A549 (cell line): Measurements from ENCODE around the gene CDH18.

Source experiments
- CBX8 ChIP-seq: fragments of 200-600 bp; sonication (generic); IDR thresholded peaks from 2 replicates; pipeline ENCODE4 v1.6.1; 2016
- CEBPB ChIP-seq, 2 experiments: fragments of >200 bp in 1 of 2; sonication (Bioruptor Twin) in 1 of 2; formaldehyde crosslinking in 1 of 2; IDR thresholded peaks; 2 replicates each; pipeline ENCODE4 v1.6.1; 2012 to 2016
- EP300 ChIP-seq, 2 experiments: fragments of >200 bp; sonication (Bioruptor Twin); formaldehyde crosslinking; IDR thresholded peaks; 2 replicates in 1 of 2; 3 replicates in 1 of 2; pipeline ENCODE4 v1.6.1; 2016 to 2017
- HOXB13 ChIP-seq: fragments of 250-450 bp; sonication (Bioruptor Pico); IDR thresholded peaks from 2 replicates; pipeline ENCODE4 v1.5.0; 2020; ENCODE audit warnings: low read depth, mild to moderate bottlenecking, moderate library complexity
- PHF8 ChIP-seq: fragments of 200-600 bp; sonication (generic); IDR thresholded peaks from 2 replicates; pipeline ENCODE4 v1.6.1; 2016; ENCODE audit warnings: low read depth, mild to moderate bottlenecking, antibody characterized with exemption, moderate library complexity, borderline replicate concordance
- POLR2A ChIP-seq: IDR thresholded peaks from 2 replicates; pipeline ENCODE4 v1.6.1; 2012; ENCODE audit warnings: mild to moderate bottlenecking, low read length
- POLR2AphosphoS2 ChIP-seq: conservative IDR thresholded peaks from 2 replicates; pipeline ENCODE4 v1.6.1; 2012; ENCODE audit warnings: low read length, improper control_type of control experiment, inconsistent platforms
- SMC3 ChIP-seq: fragments of >200 bp; sonication (Bioruptor Twin); formaldehyde crosslinking; IDR thresholded peaks from 3 replicates; pipeline ENCODE4 v1.6.1; 2018; ENCODE audit warnings: inconsistent platforms
- SREBF2 ChIP-seq: fragments of 450-650 bp; IDR thresholded peaks from 2 replicates; pipeline ENCODE4 v1.6.1; 2014; ENCODE audit warnings: mild to moderate bottlenecking, moderate library complexity
- TF ChIP-seq, protein P1 (sequence below): fragments of >200 bp; sonication (Bioruptor Twin); formaldehyde crosslinking; IDR thresholded peaks from 3 replicates; pipeline ENCODE4 v1.5.1; 2016

DNA sequence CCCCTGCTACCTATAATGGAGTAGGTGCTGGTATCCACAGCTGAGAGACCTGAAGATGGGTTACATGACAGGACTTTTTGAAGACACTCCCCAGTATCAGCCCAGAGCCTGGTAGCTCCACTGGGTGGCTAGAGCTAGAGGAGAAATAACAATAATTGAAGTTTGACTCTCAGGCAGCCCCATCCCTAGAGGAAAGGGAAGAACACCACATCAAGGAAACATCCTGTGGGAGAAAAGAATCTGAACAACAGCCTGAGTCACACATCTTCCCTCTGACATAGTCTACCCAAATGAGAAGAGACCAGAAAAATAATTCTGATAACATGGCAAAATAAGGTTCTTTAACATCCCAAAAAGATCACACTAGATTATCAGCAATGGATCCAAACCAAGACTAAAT lies 432.1 kb downstream of the CDH18 start:
- TF ChIP-seq, protein P1, sequence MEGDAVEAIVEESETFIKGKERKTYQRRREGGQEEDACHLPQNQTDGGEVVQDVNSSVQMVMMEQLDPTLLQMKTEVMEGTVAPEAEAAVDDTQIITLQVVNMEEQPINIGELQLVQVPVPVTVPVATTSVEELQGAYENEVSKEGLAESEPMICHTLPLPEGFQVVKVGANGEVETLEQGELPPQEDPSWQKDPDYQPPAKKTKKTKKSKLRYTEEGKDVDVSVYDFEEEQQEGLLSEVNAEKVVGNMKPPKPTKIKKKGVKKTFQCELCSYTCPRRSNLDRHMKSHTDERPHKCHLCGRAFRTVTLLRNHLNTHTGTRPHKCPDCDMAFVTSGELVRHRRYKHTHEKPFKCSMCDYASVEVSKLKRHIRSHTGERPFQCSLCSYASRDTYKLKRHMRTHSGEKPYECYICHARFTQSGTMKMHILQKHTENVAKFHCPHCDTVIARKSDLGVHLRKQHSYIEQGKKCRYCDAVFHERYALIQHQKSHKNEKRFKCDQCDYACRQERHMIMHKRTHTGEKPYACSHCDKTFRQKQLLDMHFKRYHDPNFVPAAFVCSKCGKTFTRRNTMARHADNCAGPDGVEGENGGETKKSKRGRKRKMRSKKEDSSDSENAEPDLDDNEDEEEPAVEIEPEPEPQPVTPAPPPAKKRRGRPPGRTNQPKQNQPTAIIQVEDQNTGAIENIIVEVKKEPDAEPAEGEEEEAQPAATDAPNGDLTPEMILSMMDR, result no peak
- TF ChIP-seq PHF8, result no peak
- no peak for TF ChIP-seq POLR2A
- TF ChIP-seq HOXB13 (CRISPR knock-in tag), result no peak
- TF ChIP-seq EP300 (IDR thresholded peaks at IDR 0.05), result no peak
- TF ChIP-seq SMC3, result no peak
- no peak for TF ChIP-seq CBX8
- TF ChIP-seq SREBF2, result no peak
- TF ChIP-seq POLR2AphosphoS2, result no peak
- no peak for TF ChIP-seq CEBPB (IDR thresholded peaks at IDR 0.05)
